T-helper 22 cell (primary cell): ENCODE results near the gene ETS1.

Experiments
- DNase-seq: peaks from one replicate; pipeline ENCODE4 v3.0.0-alpha.2; 2020; ENCODE audit warnings: low read depth

The ETS1 gene

DNA sequence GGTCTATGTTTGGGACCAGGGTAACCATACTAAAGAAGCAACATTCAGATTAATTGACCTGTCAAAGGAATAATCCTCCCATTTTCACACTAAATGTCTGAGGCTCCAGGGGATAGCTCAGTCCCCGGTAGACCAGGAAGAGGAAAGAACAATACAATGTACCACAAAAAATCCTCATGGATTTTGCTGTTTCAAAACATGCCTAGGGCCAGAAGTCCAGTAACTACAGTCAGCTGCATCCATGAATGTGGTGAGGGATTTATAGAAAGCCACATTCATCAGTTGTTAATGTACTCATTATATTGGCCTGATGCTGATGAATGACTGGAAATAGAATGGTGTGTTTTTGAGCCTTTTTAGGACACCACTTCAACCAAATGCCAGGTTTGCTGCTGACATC is 6.9 kb upstream of the ETS1 start:
- DNase-seq, result no peak

DNA sequence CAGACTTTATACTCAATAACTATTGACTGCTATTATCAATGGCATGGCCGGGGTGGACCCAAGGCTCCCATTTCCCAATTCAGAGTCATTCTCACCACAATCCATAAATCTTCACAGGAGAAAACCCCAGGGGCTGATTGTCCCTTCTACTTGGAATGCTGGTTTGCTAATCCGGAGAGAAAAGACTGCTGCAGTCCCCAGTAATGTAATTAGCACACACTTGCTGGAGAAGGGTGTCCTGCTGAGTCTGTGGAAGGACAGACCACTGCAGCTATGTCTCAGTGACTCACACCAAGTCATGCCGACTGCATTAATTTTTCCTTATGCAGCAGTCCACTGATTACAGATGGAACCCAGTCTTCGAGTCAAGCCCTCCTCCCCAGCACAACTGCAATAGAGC is 5.9 kb upstream of the ETS1 start:
- DNase-seq, result no peak

DNA sequence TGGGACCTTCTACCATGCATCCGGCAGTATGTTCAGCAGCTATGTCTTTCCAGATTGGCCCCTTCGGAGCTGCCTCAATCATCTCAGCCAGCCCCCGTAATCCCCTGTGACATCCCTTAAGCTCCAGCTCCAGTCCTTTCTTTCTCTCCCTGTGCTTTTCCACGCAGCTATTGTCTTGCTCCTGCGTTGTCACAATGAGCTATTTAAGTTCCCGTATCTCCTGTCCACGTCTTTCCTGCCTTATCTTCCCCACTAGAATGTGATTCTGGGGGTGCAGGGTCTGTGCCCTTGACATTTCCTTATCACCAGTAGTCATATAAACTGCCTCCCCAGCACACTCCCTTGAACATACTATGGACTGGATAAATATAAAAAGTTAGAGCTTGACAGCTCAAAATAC is 5.1 kb upstream of the ETS1 start:
- no peak for DNase-seq

DNA sequence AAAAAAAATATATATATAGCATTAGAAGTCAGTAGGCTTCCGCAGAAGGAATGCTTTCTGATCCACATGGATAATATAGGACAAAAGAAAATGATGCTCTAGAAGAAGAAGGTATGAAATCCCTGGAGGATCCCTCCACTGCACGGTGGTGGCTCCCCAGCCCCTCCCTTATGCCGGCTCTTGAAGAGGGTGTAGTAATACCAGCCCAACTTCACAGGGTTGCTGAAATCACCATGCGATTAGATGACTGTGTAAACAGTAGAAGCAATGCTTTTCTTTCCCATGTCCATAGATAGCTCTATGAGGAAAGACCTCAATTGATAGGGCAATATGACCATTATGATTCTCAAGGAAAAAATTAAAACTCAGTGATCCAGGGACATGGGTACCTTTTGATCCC is 3.2 kb upstream of the ETS1 start:
- no peak for DNase-seq

DNA sequence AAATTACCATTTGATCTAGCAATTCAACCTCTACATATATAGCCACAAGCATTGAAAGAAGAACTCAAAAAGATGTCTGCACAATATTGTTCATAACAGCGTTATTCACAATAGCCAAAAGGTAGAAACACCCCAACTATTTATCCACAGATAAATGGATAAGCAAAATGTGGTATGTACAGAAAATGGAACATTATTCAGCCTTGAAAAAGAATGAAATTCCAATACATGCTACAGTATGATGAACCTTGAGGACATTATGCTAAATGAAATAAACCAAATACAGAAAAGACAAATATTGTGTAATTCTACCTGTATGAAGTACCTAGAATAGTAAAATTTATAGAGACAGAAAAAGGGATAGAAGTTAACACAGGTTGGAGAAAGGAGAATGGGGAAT is 2.6 kb upstream of the ETS1 start:
- DNase-seq, result no peak

DNA sequence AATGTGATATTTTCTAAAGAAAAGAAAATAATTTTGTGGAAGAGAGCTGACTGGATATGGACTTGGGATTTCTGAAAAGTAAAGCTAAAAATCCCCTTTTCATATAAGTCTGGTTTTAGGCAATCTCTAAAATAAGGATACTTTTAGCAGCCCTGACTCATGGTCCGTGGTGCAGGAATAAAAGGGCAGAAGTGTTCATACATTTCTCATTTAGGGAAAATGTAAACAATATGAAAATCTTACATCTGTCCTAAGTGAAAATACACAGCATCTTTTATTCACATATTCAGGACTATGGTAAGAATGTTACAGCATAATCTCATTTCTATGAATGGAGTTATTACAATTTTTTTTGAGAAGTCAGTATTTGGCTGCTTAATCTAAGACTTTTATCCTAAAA is 735 bp upstream of the ETS1 start:
- no peak for DNase-seq

DNA sequence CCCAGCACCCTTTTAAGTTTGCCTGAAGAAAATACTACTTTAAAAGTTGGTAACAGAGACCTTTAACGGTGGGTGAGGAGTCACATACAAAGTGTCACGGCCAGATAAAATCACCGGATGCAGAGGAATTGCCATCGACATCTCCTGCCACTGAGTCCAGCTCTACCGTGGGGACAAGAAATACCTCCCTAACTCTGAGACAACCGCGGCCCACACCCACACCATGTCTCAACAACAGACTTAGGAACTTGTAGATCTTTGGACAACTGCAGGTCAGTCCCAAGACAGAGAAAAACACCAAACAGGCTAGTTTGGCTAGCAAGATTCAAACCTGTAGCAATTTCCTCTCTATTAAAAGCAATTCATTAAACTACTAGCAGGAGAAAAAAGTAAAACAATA is 669 bp downstream of the ETS1 start:
- no peak for DNase-seq

DNA sequence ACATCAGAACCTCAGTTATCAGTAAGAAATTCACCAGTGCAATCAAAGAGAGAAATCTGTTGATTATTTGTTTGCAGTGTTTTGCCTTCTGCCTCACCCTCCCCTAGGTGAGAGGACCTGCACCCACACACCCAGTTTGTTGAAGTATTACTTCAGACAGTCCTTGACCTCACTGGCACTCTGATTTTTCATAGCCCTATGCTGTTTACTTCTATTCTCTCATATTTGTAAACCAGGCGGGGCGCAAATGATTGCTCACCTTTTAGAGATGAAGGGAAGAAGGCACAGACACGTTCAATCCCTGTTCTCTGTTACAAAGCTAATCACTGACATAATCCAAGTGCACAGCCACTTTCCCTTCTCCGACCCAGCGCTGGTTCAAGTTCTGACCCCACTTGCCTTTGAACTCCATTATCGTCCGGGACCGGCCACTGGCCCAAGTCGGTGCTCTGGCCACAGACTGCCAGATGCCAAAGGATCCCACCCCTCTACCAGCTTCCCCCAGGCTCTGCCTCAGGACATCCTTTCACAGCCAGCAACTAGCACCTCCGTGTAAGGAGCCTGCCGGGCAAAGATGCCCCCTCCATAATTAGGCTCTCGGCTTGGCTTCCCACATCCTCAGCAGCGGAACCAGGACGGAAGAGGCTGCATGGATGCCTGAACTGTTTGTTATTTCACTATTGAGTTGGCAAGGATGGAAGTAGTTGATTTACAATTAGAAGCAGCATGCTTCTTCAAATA is 1.7 kb downstream of the ETS1 start:
- no peak for DNase-seq

DNA sequence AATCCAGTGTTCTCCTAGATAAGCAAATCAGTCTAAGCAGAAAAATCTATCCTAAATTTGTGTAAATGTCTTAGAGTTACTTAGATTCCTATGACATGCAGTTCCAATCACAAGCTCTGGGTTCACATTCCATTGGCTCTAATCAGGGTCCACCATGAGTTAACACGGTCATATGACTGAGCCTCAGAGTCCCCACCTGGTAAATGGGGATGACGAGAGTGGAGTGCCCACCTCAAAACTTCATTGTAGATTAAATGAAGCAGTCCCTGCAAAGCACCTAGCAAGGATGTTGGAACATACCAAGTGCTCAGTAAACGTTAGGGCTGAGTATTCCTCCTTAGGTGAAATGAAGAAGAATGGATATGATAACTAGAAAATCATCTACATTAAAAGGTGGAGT is 3.1 kb downstream of the ETS1 start:
- no peak for DNase-seq

DNA sequence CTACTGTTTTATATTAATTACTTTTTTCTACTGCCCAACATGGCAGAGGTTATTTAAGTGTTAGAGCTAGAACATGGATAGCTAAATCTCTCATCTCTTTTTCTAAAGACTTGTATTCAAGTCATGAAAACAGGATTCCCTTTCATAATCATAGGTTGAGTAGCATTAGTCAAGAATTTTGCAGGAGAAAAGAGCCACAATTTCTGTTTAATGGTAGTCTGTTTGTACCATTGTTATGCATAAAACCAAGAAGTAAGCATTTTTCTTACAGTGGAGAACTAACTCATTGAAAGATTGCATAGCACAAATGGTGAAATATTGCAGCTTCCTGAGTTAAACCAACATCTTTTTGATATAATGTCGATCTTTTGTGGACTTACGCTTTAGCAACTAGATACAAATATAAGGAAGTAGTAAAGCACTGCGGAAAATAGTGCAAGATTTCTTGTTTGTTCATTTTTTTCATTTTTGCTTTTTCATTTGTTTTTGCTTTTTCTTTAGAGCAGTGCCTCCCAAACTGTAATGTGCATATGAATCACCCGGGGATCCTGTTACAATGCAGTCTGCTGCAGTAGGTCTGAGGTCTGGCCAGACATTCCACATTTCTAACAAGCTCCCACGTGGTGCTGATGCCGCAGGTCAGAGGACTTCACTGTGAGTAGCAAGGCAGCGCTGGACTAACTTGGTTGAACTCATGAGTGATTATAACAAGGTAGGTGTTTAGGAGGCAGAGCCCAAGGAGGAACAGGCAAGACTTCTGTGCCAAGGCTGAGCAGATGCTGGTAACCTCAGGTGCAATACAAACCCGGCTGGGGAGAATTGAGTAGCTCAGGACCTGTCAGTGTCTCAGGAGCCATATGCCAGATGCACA is 4.6 kb downstream of the ETS1 start:
- no peak for DNase-seq

DNA sequence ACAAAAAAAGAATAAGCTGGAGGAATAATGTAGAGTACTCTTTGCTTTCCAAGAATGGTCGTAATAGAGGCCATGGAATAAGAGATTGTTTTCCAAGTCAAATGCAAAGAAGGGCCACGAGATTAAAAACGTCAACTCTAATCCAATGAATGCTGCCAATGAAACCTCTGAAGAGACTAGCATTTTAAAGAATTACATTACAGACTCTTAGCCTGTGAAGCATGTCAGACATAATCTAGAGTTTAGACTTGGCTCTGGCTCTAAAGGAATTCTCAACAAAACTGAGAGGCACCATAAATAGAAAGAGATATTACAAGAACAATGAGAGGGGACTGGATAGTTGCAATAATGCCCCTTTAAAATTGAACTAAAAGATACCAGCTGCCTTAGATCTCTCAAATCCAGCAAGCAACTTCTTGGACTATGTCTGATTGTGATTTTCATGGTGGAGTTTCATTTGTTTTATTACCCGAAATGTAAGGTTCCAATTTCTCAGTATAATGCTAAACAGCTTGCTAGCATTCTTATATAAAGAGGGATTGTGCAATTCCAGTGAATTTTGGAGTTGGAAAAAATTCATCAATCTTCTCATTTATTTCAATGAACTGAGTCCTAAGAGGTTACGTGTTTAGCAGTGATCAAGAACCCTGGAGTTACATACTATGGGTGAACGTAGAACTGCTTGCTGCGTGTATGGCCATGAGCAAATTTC is 5.6 kb downstream of the ETS1 start:
- no peak for DNase-seq

DNA sequence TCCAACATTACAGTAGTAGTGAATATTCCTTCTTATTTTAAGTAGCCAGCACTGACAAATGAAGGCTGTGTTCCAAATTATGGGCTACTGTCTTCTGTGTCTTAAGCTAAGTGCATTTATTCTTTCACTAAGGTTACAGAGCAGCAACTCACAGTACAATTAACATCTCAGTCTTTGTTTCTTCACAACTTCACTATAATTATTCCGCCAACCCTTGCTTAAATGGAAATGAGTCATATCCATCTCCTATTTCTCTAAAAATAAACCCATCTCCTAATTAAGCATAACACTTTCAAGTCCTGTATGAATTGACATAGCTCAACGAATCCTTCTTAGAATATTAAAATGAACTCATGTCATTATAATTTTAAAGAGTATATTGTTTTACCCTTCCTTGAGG is 6.7 kb downstream of the ETS1 start:
- no peak for DNase-seq

DNA sequence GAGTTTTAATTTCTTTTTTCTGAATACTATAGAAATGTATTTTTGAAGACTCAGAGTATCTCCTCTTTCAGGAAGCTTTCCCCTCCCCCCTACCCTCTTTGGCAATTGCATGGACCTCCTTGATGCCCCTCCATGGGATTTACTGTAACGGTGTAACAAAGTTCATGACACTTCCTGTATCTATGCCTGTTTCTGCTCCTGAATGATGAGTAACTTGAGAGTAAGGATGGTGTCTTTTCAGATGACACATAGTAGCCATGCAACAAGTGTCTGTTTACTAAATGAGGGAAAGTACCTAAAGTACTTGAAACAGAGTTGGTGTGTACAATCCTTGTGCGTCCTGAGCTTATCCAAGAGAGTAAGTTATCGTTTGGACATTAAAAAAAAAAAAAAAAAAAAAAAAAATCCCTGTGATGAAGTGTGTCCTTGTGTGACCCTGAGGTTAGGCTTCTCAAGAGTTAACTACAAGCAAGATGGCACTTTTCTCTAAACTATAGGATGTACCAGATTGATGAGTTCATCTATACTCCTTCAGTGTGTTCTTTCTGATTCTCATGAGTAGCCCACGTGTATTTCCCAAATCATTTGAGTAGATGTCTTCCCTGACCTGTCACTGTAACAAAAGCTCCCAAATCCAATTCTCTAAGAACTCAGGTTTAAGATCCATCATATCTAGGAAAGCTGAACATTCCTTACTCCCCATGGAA is 7.4 kb downstream of the ETS1 start:
- no peak for DNase-seq

DNA sequence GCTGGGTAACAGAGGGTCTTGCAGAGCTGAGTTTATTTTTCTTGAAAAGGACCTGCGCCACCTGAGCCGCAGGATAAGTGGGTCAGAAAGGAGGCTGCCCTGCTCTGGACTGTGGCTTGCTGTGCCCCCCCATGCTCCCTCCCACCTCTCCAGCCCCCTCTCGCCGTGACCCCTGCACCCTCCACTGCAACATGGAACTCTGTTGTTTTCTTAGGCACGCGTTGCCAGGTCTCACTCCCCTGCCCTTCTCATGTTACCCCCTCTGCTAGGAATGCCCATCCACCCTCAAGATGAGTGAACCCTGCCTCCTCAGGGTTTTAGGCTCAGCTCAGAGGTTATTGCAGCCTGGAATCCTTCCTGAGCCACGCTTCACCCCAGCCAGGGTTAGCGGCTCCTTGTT is 10.8 kb downstream of the ETS1 start:
- no peak for DNase-seq

DNA sequence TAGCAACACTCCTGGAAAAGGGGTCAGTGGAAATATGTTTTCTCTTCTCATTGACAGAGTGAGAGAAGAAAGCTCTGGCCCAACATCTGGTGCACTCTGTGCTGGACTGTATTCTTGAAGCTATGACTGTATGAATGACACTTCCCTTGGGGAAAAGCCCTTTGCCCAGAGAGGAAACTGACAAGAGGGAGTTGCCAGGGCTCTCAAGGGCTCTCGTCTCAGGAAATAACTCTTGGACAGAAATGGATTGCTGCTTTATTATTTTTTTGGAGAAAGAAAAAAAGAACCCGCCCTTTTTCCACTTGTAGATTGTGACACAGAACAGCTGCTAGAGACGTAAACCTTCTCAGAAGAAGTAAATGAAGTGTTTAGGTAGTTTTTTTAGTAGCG is 11.4 kb downstream of the ETS1 start:
- DNase-seq, result no peak

DNA sequence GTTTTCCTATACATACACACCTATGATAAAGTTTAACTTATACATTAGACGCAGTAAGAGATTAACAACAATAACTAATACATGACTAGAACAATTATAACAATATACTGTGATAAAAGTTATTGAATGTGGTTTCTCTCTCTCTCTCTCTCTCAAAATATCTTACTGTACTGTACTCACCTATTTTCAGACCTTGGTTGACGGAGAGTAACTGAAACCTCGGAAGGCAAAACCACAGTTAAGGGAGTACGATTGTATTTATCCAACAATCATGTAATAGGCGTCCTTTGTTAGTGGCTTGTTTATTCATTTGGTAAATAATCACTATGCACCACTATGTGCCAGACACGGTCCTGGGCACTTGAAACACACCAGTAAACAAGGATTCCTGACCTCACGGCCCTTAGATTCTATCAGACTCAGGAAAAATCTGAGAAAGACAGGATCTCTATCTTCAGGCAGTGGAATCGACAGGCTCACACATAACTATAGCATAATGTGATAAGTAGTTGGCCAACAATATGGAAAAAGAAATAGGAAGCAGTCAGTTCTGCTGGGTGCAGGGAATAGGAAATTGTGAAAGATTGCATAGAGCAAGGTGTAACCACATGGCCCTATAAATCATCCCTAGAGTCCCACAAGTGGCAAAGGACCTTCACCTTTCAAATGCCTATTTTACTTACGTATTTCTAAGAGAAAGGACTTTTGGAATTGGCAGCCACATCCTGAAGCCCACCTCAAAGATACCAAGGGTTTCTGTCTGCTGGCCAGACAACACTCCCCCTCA is 12.0 kb downstream of the ETS1 start:
- DNase-seq, result no peak

DNA sequence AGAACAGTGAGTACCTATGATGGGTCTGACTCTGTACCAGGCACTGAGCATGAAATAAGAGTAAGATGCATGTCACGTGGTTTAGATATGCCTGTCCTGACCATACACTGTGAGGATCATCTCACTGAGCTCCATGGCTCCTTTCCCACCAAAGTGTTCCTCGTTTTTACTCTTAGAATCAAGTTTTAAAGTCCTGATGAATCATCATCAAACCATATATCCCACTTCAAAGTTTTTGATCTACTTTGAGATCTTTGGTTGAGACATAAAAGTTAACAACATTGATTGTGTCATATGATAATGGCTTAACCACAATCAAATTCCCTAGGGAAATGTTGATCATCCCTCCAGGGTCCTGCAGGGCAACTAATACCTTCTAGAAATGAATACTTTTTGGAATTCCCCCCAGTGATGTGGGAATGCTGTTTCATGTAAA is 12.8 kb downstream of the ETS1 start:
- no peak for DNase-seq

DNA sequence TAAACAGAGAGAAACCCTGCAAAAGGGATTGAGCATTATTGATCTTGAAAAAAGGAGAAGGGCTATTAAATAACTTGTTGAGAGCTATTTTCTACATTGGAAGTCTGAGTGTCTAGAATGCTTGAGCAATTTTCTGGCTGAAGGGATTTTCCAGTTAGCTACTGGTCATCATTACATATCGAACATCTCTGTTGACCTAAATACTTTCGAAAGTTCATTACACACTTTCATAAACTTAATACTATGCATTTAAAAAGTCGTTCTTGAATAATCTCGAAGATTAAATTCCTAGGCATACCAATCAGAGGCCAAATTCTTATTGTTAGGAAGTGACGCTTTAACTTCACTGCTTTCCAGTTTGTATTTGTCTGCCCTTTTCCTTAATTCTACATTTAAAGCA is 13.7 kb downstream of the ETS1 start:
- no peak for DNase-seq

DNA sequence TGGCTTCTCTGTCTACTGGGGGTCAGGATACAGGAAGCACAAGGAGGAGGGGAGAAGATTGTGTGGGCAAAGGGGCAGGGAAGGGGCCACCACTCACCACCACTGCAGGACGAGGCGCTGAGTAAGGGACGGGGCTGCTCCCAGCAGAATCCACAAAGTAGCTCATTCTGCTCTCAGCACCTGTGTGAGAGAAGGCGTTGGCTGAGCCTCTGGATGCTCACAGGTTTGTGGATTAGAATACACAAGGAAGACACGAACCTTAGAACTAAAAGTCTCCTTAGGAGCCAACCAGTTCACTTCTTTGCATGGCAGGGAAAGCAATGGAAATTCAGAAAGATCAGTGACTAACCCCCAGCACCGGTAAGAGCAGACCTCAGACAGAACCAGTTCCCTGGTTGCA is 14.4 kb downstream of the ETS1 start:
- no peak for DNase-seq

DNA sequence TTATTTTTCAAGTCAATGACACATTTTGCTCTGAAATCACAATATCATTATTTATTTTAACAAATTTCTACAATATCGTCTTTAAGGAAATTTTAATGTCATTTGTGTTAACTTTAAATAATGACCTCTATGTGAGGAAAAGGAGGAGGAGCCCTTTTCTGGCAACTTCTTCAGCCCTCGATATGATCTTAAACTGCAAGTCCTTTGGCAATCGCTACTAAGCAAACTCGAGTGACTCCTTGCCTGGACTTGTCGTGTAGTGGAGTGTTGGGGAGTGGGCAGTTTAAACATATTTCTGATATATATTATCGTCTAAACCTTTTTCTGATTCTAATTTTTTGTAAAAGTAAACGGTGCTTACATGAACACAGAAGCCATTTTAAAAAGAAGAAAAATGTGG is 16.7 kb downstream of the ETS1 start:
- no peak for DNase-seq

DNA sequence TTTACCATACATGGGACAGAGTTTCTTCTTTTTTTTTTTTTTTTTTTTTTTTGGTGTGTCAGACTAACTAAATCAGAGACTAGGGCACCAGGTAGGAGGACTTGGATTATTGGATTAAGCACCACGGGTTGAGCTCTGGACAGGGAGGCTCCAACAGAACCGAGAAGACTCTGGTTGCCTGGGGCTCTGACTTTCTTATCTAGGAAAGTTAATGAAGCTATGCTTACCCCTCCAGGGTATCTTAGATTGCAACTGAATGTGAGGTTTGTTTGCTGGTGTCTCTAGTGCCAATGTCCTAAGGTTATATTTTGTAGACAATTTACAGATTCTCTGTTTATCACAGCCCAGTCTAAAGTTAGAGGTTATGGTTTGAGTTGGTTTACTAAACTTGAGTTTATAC is 18.1 kb downstream of the ETS1 start:
- DNase-seq, result no peak
